T-cell (primary cell): ENCODE data around the gene FBXL16. TPM values are rescaled to one million over a fixed set of nuclear protein-coding genes. Genes with fewer than 3 reads are reported as not detected.

Source experiments
- ATAC-seq, 4 experiments: fragments of 200-7000 bp in 3 of 4; fragments of 150-1000 bp in 1 of 4; cut with Tn5 transposase; replicated peaks in 1 of 4; 1 replicate in 3 of 4; 2 replicates in 1 of 4; pipeline ENCODE4 v1.10.0; 2021; ENCODE audit warnings: moderate library complexity in 3 of 4, mild to moderate bottlenecking in 2 of 4, moderate number of reproducible peaks in 1 of 4
- CTCF ChIA-PET, 2 donors: fragments of 300-600 bp; sonication (Branson Sonifier 250); formaldehyde crosslinking; loops; one replicate each; lab custom pipeline; 2022; ENCODE audit warnings: antibody characterized with exemption in 2 of 2; lab: Charles Lee
- POLR2A ChIA-PET, 2 donors: fragments of 300-600 bp; sonication (Branson Sonifier 250); formaldehyde crosslinking; loops; one replicate each; lab custom pipeline; 2022; ENCODE audit warnings: antibody characterized with exemption in 2 of 2; lab: Charles Lee
- DNase-seq, 35 experiments: peaks; one replicate each; pipeline versions ENCODE4 v3.0.0 to v3.0.0-alpha.2; 2013 to 2023
- H3K27ac ChIP-seq: one replicate; pipeline ENCODE4 v1.5.1; 2013; ENCODE audit warnings: low read length
- H3K27me3 ChIP-seq, 2 experiments: replicated peaks in 1 of 2; 1 replicate in 1 of 2; 2 replicates in 1 of 2; pipeline versions ENCODE4 v1.6.1 to v1.7.0; 2013; ENCODE audit warnings: low read length in 1 of 2, mixed read lengths in 1 of 2; ENCODE audit not compliant: control insufficient read depth in 2 of 2, insufficient read depth in 2 of 2; ENCODE audit errors: extremely low read depth in 1 of 2
- H3K36me3 ChIP-seq, 2 donors: 1 replicate in 1 of 2; 2 replicates in 1 of 2; pipeline versions ENCODE4 v1.6.1 to v1.7.0; 2013; ENCODE audit warnings: low read length in 1 of 2; ENCODE audit not compliant: control insufficient read depth in 2 of 2, insufficient read depth in 1 of 2; ENCODE audit errors: extremely low read depth in 1 of 2
- H3K4me1 ChIP-seq, 2 experiments: 1 replicate in 1 of 2; 2 replicates in 1 of 2; pipeline versions ENCODE4 v1.6.1 to v1.7.0; 2013; ENCODE audit warnings: low read length in 2 of 2, mixed read lengths in 1 of 2; ENCODE audit not compliant: insufficient read depth in 2 of 2, control insufficient read depth in 1 of 2; ENCODE audit errors: extremely low read depth in 1 of 2
- H3K4me3 ChIP-seq, 2 donors: 1 replicate in 1 of 2; 2 replicates in 1 of 2; pipeline versions ENCODE4 v1.5.1 to v1.7.0; 2013; ENCODE audit warnings: mild to moderate bottlenecking in 2 of 2, low read length in 1 of 2, moderate library complexity in 1 of 2; ENCODE audit not compliant: control insufficient read depth in 1 of 2; ENCODE audit errors: extremely low read depth in 1 of 2
- H3K9me3 ChIP-seq: 2 replicates; pipeline ENCODE4 v1.7.0; 2013
- H3K27ac Mint-ChIP-seq, 2 donors: one replicate each; pipeline ENCODE4 v1.8.0; 2020 to 2021; ENCODE audit warnings: mild to moderate bottlenecking in 2 of 2, mixed read lengths in 2 of 2
- H3K27me3 Mint-ChIP-seq, 2 donors: one replicate each; pipeline ENCODE4 v1.8.0; 2021 to 2022; ENCODE audit warnings: mixed read lengths in 2 of 2
- H3K36me3 Mint-ChIP-seq: one replicate; pipeline ENCODE4 v1.8.0; 2021; ENCODE audit warnings: mixed read lengths
- H3K4me1 Mint-ChIP-seq, 3 donors: one replicate each; pipeline ENCODE4 v1.8.0; 2020 to 2022; ENCODE audit warnings: mixed read lengths in 3 of 3, mild to moderate bottlenecking in 1 of 3
- H3K4me3 Mint-ChIP-seq, 3 donors: one replicate each; pipeline ENCODE4 v1.8.0; 2020 to 2022; ENCODE audit warnings: mild to moderate bottlenecking in 3 of 3, mixed read lengths in 3 of 3, moderate library complexity in 3 of 3
- H3K9me3 Mint-ChIP-seq, 3 donors: one replicate each; pipeline ENCODE4 v1.8.0; 2020 to 2022; ENCODE audit warnings: mixed read lengths in 3 of 3
- WGBS: methylation state at CpG from one replicate; pipeline ENCODE4 v1.1.5; 2013; ENCODE audit warnings: missing lambda C conversion rate; ENCODE audit not compliant: insufficient coverage; 5-methylcytosine and 5-hydroxymethylcytosine counted together
- total RNA-seq, 35 experiments: library from RNA in 6 of 35; stranded (reverse) in 6 of 35; fragments of 120-200 nt in 1 of 35; gene quantifications; one replicate each; pipeline versions ENCODE4 v1.2.1 to v1.2.4 and lab custom pipeline; 2013 to 2026

Gene FBXL16
- total RNA-seq, 5 donors from 2014 or later (not counting 1 experiment from before 2014, with no cell fraction given), result 16.4 to 65.5 (median 50.2) TPM

GRCh38 chr16:646679-647172 lies 58.9 kb downstream of the FBXL16 start:
- no peaks in the 10 kb centered on the region for H3K9me3 ChIP-seq
- no peak overlapping the region for H3K4me3 ChIP-seq
- H3K27me3 ChIP-seq, result no peaks in the 10 kb centered on the region
- ATAC-seq (no peak), DNase-seq (no peak)
- Mint-ChIP-seq H3K36me3 (no peaks in the 10 kb centered on the region), H3K9me3 (no peaks in the 10 kb centered on the region), H3K4me3 (peak overlapping the region in 1 of 3 donors; percentile 28), H3K27me3 (no peaks in the 10 kb centered on the region), H3K27ac (no peak overlapping the region), H3K4me1 (peaks cover 9 to 33% (median 24%) of the 10 kb centered on the region in 3 donors)
- no peak overlapping the region for H3K27ac ChIP-seq
- H3K36me3 ChIP-seq, result peaks cover 0 to 7% of the 10 kb centered on the region in 2 donors
- H3K4me1 ChIP-seq, result peaks cover 5 to 37% of the 10 kb centered on the region in 2 experiments
- 91% methylated on average over 15 of the region's 22 CpGs for WGBS
- CTCF ChIA-PET, result no interaction called here
- POLR2A ChIA-PET, result no interaction called here

DNA sequence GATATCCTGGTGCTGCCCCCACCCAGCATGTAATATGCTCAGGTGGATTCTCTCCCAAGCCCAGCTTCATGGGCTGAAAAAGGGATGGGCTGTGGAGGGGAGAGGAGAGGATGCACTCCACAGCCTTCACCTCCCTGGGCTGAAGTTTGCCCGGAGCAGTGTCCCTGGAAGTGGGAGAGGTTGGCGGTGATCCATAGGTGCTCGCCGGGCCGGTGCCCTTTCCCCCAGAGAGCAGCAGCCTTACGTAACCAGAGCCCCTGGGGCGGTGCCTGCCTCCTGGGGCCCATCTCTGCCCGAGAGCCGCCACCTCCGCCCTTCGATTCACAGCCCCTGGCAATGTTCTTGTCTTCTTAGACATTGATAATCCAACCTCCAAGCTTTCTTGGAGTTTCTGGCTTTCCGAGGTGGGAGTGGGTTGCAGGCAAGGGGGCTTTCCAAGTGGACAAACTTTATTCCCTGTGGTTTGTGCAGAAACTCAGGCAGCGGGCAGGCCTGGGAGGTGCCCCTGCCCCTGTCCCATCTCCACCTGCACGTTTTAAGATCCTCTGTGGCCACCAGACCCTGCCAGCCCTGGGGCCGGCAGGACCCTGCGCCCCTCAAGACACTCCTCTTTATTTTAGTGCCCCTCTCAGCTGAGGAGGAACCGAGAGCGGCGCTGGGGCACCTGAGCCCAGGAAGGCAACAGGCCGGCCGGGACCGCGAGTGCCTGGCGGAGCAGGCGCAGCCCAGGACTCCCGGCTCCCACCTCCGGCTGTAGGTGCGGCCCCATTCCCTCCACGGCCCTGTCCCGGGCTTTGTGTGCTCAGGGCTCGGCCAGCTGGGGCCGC lies 59.5 kb downstream of the FBXL16 start:
- Mint-ChIP-seq H3K27ac (no peak overlapping the region), H3K4me1 (peaks cover 9 to 33% (median 24%) of the 10 kb centered on the region in 3 donors), H3K4me3 (no peak overlapping the region), H3K9me3 (no peaks in the 10 kb centered on the region), H3K36me3 (no peaks in the 10 kb centered on the region), H3K27me3 (no peaks in the 10 kb centered on the region)
- no peak overlapping the region for H3K27ac ChIP-seq
- no peaks in the 10 kb centered on the region for H3K9me3 ChIP-seq
- no peaks in the 10 kb centered on the region for H3K27me3 ChIP-seq
- DNase-seq (no peak), ATAC-seq (no peak)
- 95% methylated on average over 23 of the region's 32 CpGs for WGBS
- POLR2A ChIA-PET, result interaction anchor here in 1 of 2 donors (0.6 kb wide), 1 partner anchor 25 kb away, joined by 4 read pairs; no protein-coding TSS in a partner anchor
- no peak overlapping the region for H3K4me3 ChIP-seq
- H3K4me1 ChIP-seq, result peaks cover 5 to 42% of the 10 kb centered on the region in 2 experiments
- H3K36me3 ChIP-seq, result peaks cover 0 to under 1% of the 10 kb centered on the region in 2 donors
- CTCF ChIA-PET, result no interaction called here

GRCh38 chr16:644556-644955 lies 61.0 kb downstream of the FBXL16 start:
- H3K27ac ChIP-seq, result no peak overlapping the region
- peak overlapping the region in 2 of 3 donors; percentile 58 to 69 for H3K4me3 Mint-ChIP-seq
- no peaks in the 10 kb centered on the region for H3K9me3 ChIP-seq
- ATAC-seq, result no peak
- CTCF ChIA-PET, result no interaction called here
- no peaks in the 10 kb centered on the region for H3K36me3 ChIP-seq
- H3K4me1 ChIP-seq, result peaks cover 5 to 41% of the 10 kb centered on the region in 2 experiments
- POLR2A ChIA-PET, result no interaction called here
- H3K36me3 Mint-ChIP-seq, result no peaks in the 10 kb centered on the region
- no peak overlapping the region for H3K27ac Mint-ChIP-seq
- DNase-seq, result no peak
- no peak overlapping the region for H3K4me3 ChIP-seq
- H3K4me1 Mint-ChIP-seq, result peaks cover 9 to 27% (median 20%) of the 10 kb centered on the region in 3 donors
- H3K9me3 Mint-ChIP-seq, result no peaks in the 10 kb centered on the region
- H3K27me3 ChIP-seq, result no peaks in the 10 kb centered on the region
- no peaks in the 10 kb centered on the region for H3K27me3 Mint-ChIP-seq
- 100% methylated on average over 3 of the region's 12 CpGs for WGBS

DNA sequence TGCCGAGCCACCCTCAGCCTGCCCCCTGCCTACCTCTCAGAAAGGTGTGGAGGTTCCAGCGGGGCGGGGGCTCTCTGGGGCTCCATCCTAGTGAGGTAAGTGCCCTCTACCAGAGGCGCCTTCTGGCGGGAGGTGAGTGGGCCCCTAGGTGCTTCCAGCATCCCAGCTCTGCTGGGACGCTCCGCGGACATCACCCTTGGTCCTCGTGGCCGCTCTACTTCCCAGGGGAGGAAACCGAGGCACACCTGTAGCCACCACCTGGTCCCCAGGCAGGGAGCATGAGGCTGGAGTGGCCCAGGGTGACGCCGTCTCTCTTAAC lies 62.6 kb downstream of the FBXL16 start:
- H3K27ac Mint-ChIP-seq, result peak overlapping the region in 1 of 2 donors; percentile 16
- peak overlapping the region in 1 of 2 donors; percentile 48 for H3K4me3 ChIP-seq

More for the DNA sequence above, 62.6 kb downstream of the FBXL16 start:
- Histone ChIP-seq H3K27me3 (no peaks in the 10 kb centered on the region), H3K9me3 (no peaks in the 10 kb centered on the region), H3K36me3 (no peaks in the 10 kb centered on the region), H3K4me1 (peaks cover 0 to 32% of the 10 kb centered on the region in 2 experiments), H3K27ac (peak overlapping the region; percentile 41)
- no peaks in the 10 kb centered on the region for H3K9me3 Mint-ChIP-seq
- ChIA-PET CTCF (no interaction called here), POLR2A (no interaction called here)
- no peaks in the 10 kb centered on the region for H3K36me3 Mint-ChIP-seq
- H3K4me3 Mint-ChIP-seq, result peak overlapping the region; percentile 54 to 72 (median 69)
- ATAC-seq (no peak), DNase-seq (no peak)
- H3K4me1 Mint-ChIP-seq, result peaks cover 9 to 22% (median 13%) of the 10 kb centered on the region in 3 donors
- H3K27me3 Mint-ChIP-seq, result no peaks in the 10 kb centered on the region
- 98% methylated on average over 9 of the region's 13 CpGs for WGBS

Other genes starting within 250 kb of the FBXL16 start
- gene CAPN15, start 178.1 kb downstream of the FBXL16 start, total RNA-seq, result 10 to 100 TPM; 61.7 to 89.0 (median 82.7) TPM
- gene PRR35, start 145.4 kb downstream of the FBXL16 start, total RNA-seq, result not detected
- 1 to 10 TPM; 1.3 to 5.0 (median 3.6) TPM for gene NHLRC4, start 138.8 kb downstream of the FBXL16 start, total RNA-seq
- gene PIGQ, start 135.8 kb downstream of the FBXL16 start, total RNA-seq, result 10 to 100 TPM; 38.2 to 86.9 (median 63.1) TPM
- gene RAB40C, start 115.7 kb downstream of the FBXL16 start, total RNA-seq, result 10 to 100 TPM; 14.1 to 28.0 (median 24.4) TPM
- gene WFIKKN1, start 74.8 kb downstream of the FBXL16 start, total RNA-seq, result 1 to 10 TPM in 3 of 5 donors, under 1 TPM in 2; 0.15 to 1.5 (median 1.0) TPM
- gene METTL26, start 69.5 kb downstream of the FBXL16 start, total RNA-seq, result 10 to 100 TPM; 42.1 to 94.0 (median 87.2) TPM
- 10 to 100 TPM; 19.1 to 43.0 (median 40.0) TPM for gene MCRIP2, start 64.0 kb downstream of the FBXL16 start, total RNA-seq
- 10 to 100 TPM; 19.7 to 35.7 (median 23.4) TPM for gene WDR90, start 56.4 kb downstream of the FBXL16 start, total RNA-seq
- gene RHOT2, start 37.7 kb downstream of the FBXL16 start, total RNA-seq, result 100 to 1,000 TPM; 181 to 320 (median 286) TPM
- 1 to 10 TPM; 2.0 to 3.6 (median 2.5) TPM for gene RHBDL1, start 30.1 kb downstream of the FBXL16 start, total RNA-seq
- gene STUB1, start 25.4 kb downstream of the FBXL16 start, total RNA-seq, result 100 to 1,000 TPM in 3 of 5 donors, 10 to 100 TPM in 2; 67.3 to 119 (median 114) TPM
- gene JMJD8, start 21.5 kb downstream of the FBXL16 start, total RNA-seq, result 10 to 100 TPM; 27.3 to 54.4 (median 49.1) TPM
- gene WDR24, start 15.4 kb downstream of the FBXL16 start, total RNA-seq, result 10 to 100 TPM; 10.7 to 22.4 (median 18.4) TPM
- 10 to 100 TPM in 3 of 5 donors, 1 to 10 TPM in 2; 4.2 to 18.2 (median 12.0) TPM for gene METRN, start 9.3 kb upstream of the FBXL16 start, total RNA-seq
- gene ANTKMT, start 15.3 kb upstream of the FBXL16 start, total RNA-seq, result 10 to 100 TPM; 22.9 to 38.8 (median 27.2) TPM
- gene CCDC78, start 20.6 kb upstream of the FBXL16 start, total RNA-seq, result 10 to 100 TPM in 1 of 5 donors, 1 to 10 TPM in 4; 3.1 to 17.1 (median 8.6) TPM
- gene HAGHL, start 21.3 kb upstream of the FBXL16 start, total RNA-seq, result 10 to 100 TPM in 4 of 5 donors, 1 to 10 TPM in 1; 9.9 to 50.1 (median 31.6) TPM
- gene CIAO3, start 35.2 kb upstream of the FBXL16 start, total RNA-seq, result 10 to 100 TPM; 36.2 to 69.1 (median 58.6) TPM
- gene MSLN, start 54.9 kb upstream of the FBXL16 start, total RNA-seq, result under 1 TPM in 2 of 5 donors, not detected in 3; 0.55 to 0.60 TPM
- gene RPUSD1, start 82.6 kb upstream of the FBXL16 start, total RNA-seq, result 10 to 100 TPM; 16.0 to 35.3 (median 34.5) TPM
- 10 to 100 TPM; 29.6 to 73.2 (median 49.5) TPM for gene CHTF18, start 82.8 kb upstream of the FBXL16 start, total RNA-seq
- not detected for gene GNG13, start 94.9 kb upstream of the FBXL16 start, total RNA-seq